Stimulated activated CD4-positive, alpha-beta T cell treated with anti-CD3 and anti-CD28 coated beads, Interleukin-2, amount 100 ng/mL, for 4 hours (primary cell): ENCODE data around the gene CIRBP.

ENCODE experiments used
- DNase-seq: peaks from one replicate; pipeline ENCODE4 v3.0.0-alpha.2; 2020; ENCODE audit warnings: low read depth

CIRBP gene

GRCh38 chr19:1269065-1269477 lies at the start of gene CIRBP:
CIRBP (plus strand) TSS chr19:1269332; CDS start chr19:1270934, 1,602 bp downstream.
- peak; percentile 99 for DNase-seq

DNA sequence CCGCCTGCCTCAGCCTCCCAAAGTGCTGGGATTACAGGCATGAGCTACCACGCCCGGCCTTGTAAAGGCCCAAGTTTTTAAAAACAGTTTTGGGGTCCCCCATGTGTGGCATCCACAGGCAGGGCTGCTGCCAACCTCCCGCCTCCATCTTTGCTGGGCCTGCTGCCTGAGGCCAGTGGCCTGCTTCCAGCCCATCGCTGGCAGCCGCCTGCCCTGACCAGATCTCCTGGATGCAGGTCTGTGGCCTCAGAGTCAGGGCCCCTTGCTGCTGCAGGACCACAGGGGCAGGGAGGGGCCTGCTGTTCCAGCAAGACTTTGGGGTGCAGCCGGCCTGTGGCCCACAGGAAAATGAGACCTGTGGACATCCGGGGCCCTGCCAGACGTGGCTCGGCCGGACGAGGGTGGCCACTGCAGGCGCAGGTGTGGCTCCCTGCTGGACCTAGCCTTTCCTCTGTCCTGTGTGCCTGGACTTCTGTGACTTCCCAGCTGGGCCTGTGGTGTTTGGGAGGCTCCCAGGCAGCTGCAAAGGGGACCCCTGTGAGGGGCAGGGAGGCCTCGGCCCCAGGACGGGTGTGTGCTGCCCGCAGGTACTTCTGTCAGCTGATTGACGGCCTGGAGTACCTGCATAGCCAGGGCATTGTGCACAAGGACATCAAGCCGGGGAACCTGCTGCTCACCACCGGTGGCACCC lies 49.2 kb upstream of the CIRBP start:
- DNase-seq: no peak

- no peak for DNase-seq
Observed at GRCh38 chr19:1220477-1220930, 48.6 kb upstream of the CIRBP start.

DNA sequence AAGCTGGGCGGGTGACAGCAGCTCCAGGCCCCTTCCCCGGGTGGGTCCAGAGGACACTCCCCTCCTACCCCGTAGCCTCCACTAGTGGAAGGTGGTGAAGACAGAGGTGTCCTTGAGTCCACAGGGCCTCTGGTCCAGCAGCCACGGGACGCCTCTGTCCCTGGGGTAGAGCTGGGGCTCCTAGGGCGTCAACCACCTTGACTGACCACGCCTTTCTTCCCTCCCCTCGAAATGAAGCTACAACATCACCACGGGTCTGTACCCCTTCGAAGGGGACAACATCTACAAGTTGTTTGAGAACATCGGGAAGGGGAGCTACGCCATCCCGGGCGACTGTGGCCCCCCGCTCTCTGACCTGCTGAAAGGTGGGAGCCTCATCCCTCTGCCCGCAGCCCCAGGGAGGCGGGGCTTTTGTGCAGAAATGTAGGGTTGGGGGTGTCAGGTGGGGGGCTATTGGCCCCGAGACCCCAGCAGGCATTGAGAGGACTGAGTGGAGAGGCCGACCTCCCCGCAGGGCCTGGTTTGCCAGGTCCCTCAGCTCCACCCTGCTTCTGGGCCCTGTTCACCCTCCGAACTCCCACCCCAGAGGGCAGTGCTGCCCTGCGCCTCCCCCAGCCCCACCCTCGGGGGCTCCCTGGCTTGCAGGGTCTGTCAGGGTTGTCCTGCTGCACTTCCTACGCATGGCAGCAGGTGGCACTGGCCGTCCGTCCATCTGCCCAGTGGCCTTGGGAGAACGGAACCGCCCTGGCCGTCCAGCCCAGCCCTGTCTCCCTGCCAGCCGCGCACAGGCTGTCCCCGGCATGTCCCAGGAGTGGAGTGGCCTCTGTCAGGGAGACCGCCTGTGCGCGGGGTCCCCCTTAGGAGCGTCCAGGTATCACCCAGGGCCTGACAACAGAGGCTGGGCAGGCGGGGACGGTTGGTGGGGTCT lies 47.9 kb upstream of the CIRBP start:
- DNase-seq: no peak

- DNase-seq: no peak
Observed at GRCh38 chr19:1221904-1222255, 47.3 kb upstream of the CIRBP start.

DNA sequence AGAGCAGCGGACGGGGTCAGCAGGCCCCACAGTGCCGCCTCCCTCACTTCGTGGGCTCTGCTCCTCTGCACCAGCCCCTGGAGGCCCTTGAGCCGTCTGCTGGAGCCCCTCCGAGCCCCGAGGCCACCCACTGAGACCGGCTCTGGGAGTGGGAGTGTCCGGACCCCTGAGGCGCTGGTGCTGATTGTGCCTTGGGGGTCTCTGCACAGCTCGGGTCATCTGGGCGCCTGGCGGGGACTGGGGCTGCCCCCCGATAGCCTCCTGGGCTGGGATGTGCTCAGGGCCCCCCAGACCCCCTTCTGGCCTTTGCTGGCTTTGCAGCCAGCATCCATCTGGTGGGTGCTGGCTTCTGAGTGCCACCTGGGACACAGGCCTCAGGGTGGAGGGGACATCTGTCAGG lies 46.7 kb upstream of the CIRBP start:
- DNase-seq: no peak

- no peak for DNase-seq
Observed at GRCh38 chr19:1223018-1223855, 45.9 kb upstream of the CIRBP start.

- no peak for DNase-seq
Observed at GRCh38 chr19:1224047-1224825, 44.9 kb upstream of the CIRBP start.

GRCh38 chr19:1224847-1225246 lies 44.3 kb upstream of the CIRBP start:
- DNase-seq: no peak

DNA sequence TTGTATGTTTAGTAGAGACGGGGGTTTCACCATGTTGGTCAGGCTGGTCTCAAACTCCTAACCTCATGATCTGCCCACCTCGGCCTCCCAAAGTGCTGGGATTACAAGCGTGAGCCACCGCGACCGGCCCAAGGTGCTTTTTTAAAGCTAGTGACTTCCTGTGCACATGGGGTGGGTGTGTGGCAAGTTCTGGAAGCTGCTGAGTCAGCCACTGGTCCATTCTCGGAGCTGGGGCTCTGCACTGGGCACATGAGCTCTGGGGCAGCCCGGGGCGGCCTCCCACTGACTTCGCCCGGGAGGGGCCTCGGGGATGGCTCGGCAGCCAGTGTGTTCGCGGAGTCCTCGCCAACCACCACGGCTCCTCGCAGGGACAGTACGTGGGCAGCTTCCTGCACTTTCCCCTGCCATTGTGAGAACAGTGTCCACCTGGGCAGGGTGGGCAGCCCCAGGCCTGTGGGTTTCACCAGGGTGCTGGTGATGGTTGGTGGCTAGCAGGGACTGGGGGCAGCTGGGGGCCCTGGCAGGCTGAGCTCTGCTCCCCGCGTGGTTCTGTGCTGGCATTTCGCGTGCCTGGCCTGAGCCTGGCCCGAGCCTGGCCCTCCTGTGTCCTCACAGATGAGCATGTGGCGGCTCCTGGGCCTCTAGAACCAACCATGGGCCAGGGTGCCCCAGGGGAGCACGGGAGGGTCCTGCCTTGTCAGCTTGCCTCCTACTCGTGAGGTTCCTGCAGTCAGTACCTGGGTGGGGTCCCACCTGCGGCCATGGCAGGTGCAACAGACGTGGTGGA lies 43.5 kb upstream of the CIRBP start:
- DNase-seq: no peak

GRCh38 chr19:1226227-1226518 lies 43.0 kb upstream of the CIRBP start:
- no peak for DNase-seq

DNA sequence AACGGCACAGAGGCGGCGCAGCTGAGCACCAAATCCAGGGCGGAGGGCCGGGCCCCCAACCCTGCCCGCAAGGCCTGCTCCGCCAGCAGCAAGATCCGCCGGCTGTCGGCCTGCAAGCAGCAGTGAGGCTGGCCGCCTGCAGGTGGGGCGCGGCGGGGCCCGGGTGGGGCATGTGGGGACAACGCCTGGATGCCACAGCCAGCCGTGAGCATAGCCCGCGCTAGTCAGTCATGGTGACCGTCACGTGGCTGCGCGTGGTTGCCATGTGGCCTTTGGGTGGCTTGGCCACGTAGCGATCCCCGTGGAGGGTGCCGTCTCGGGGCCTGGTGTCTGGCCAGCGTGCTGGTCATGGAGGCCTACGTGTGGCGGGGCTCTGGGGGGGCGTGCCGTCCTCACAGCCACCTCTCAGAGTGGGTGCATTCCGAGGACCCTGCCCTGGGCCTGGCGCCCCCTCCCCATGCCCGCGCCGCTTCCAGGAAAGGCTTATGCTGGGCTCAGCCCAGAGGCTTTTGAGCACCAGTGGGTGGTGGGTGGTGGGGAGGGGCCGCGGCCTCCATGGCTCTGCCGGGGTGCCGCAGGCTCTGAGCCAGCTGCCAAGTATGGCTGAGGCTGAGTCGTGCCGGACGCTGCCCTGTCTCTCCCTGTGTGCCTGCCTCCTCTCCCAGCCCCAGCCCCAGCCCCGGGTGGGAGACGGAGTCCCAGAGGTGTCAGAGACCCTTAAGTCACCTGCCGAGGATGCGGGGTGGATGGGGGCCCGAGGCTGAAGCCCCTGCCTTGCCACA lies 42.4 kb upstream of the CIRBP start:
- DNase-seq: no peak

DNA sequence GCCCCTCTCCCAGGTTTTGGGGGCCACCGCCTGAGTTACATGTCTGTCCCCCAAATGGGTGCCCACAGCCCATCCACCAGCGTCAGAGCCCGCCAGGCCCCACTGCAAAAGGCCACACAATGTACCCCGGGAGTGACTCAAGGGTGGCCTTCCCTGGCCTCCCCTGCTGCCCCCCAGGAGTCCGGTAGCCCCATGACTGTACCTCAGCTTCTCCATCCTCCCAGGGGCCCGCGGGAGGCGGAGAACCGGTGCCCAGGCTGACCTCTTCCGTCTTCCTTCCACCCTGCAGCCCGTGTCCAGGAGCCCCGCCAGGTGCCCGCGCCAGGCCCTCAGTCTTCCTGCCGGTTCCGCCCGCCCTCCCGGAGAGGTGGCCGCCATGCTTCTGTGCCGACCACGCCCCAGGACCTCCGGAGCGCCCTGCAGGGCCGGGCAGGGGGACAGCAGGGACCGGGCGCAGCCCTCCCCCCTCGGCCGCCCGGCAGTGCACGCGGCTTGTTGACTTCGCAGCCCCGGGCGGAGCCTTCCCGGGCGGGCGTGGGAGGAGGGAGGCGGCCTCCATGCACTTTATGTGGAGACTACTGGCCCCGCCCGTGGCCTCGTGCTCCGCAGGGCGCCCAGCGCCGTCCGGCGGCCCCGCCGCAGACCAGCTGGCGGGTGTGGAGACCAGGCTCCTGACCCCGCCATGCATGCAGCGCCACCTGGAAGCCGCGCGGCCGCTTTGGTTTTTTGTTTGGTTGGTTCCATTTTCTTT lies 41.7 kb upstream of the CIRBP start:
- DNase-seq: no peak

- DNase-seq: no peak
Observed at GRCh38 chr19:1228161-1228957, 40.8 kb upstream of the CIRBP start.

DNA sequence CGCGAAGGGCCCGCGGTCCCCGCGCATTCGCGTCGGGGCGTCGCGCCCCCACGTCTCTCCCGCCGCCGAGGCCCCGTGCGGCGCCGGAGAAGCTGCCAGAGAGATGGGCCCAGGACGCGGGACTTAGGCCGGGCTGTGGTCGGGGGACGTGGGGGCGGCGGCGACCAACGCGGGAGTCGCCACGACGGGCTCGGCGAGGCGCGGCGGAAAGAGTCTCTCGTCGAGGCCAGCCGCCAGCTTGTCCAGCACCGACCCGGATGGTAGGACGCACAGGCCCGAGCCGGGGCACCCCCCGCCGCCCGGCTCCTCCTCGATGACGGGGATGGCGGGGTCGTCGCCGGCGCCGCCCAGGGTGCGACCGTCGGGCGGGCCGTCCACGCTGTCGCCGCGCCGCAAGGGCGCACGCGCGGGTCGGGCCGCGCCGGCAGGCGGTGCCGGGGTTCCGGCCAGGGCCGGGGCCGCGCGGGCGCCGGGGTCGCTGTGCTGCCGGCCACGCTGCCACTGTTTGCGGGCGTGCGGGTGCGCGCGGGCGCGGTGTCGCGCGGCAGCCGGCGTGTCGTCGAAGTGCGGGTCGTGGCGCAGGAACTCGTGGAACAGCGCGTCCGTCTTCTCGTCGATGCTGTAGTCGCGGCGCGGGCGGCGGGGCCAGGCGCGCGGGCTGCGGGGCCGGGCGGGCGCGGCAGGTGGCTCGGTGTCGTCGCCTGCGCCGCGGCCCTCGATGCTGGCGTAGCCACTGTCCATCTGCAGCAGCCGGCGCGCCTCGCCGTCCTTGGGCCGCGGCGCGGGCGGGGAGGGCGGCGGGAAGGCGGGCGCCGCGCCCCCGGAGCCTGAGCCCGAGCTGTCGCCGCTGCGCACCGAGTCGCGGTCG lies 39.8 kb upstream of the CIRBP start:
- no peak for DNase-seq

- no peak for DNase-seq
Observed at GRCh38 chr19:1229924-1230782, 39.0 kb upstream of the CIRBP start.
